GM12878 (cell line): ENCODE data around the gene PRICKLE4. TPM values are rescaled to one million over a fixed set of nuclear protein-coding genes. Genes with fewer than 3 reads are reported as not detected.

Experiments
- BCL3 ChIP-seq: IDR thresholded peaks from 2 replicates; pipeline ENCODE4 v1.6.1; 2011; ENCODE audit warnings: borderline replicate concordance, low read depth, mild to moderate bottlenecking, moderate library complexity, low read length; ENCODE audit not compliant: insufficient read depth, poor library complexity, severe bottlenecking
- CHD1 ChIP-seq: IDR thresholded peaks from 2 replicates; pipeline ENCODE4 v1.6.1; 2012; ENCODE audit warnings: low read depth, low read length, improper control_type of control experiment
- ETV6 ChIP-seq, 2 experiments: fragments of 450-650 bp in 1 of 2; IDR thresholded peaks in 1 of 2; conservative IDR thresholded peaks in 1 of 2; 2 replicates each; pipeline ENCODE4 v1.6.1; 2014; ENCODE audit warnings: antibody characterized with exemption in 1 of 2, borderline replicate concordance in 1 of 2, low read depth in 1 of 2, mild to moderate bottlenecking in 1 of 2, moderate library complexity in 1 of 2
- FOXK2 ChIP-seq: fragments of 450-650 bp; IDR thresholded peaks from 2 replicates; pipeline ENCODE4 v1.6.1; 2017; ENCODE audit warnings: mild to moderate bottlenecking, moderate library complexity
- GATAD2B ChIP-seq: fragments of 450-650 bp; conservative IDR thresholded peaks from 2 replicates; pipeline ENCODE4 v1.6.1; 2017; ENCODE audit warnings: low read depth, mild to moderate bottlenecking, moderate library complexity
- MEF2A ChIP-seq: IDR thresholded peaks from 2 replicates; pipeline ENCODE4 v1.6.1; 2011; ENCODE audit warnings: low read depth, mild to moderate bottlenecking, low read length, moderate library complexity; ENCODE audit not compliant: insufficient read depth
- MEF2B ChIP-seq: fragments of 450-650 bp; IDR thresholded peaks from 2 replicates; pipeline ENCODE4 v1.6.1; 2018; ENCODE audit warnings: mild to moderate bottlenecking, moderate library complexity; ENCODE audit not compliant: partially characterized antibody, poor library complexity, severe bottlenecking
- NFYB ChIP-seq: IDR thresholded peaks from 2 replicates; pipeline ENCODE4 v1.6.1; 2011; ENCODE audit warnings: low read depth, mild to moderate bottlenecking, low read length, improper control_type of control experiment, moderate library complexity; ENCODE audit not compliant: insufficient read depth
- NKRF ChIP-seq: fragments of 450-650 bp; conservative IDR thresholded peaks from 2 replicates; pipeline ENCODE4 v1.6.1; 2017; ENCODE audit warnings: mild to moderate bottlenecking, moderate library complexity
- POLR2AphosphoS5 ChIP-seq: IDR thresholded peaks from 2 replicates; pipeline ENCODE4 v1.6.1; 2011; ENCODE audit warnings: mild to moderate bottlenecking, low read length, inconsistent platforms
- REST ChIP-seq: IDR thresholded peaks from 2 replicates; pipeline ENCODE4 v1.6.1; 2012; ENCODE audit warnings: mild to moderate bottlenecking, low read depth, low read length
- ZNF217 ChIP-seq: fragments of 450-650 bp; IDR thresholded peaks from 2 replicates; pipeline ENCODE4 v1.6.1; 2017; ENCODE audit warnings: antibody characterized with exemption, mild to moderate bottlenecking
- ZNF384 ChIP-seq: IDR thresholded peaks from 2 replicates; pipeline ENCODE4 v1.6.1; 2012; ENCODE audit warnings: low read depth, mild to moderate bottlenecking, low read length, improper control_type of control experiment, borderline replicate concordance
- ZNF687 ChIP-seq: fragments of 450-650 bp; IDR thresholded peaks from 2 replicates; pipeline ENCODE4 v1.6.1; 2017; ENCODE audit warnings: mild to moderate bottlenecking, moderate library complexity
- polyA plus RNA-seq, 11 experiments: library from polyadenylated mRNA; depleted of rRNA in 4 of 11; unstranded in 6 of 11; stranded (reverse) in 5 of 11; fragments of >200 nt; fragmentation: Nextera tagmentation in 4 of 11; fragmentation: Illumina TruSeq in 1 of 11; extraction: Ambion mirVana in 4 of 11; extraction: Trizol in 1 of 11; gene quantifications; 1 replicate in 1 of 11; 2 replicates in 10 of 11; pipeline versions ENCODE4 v1.2.1 to v1.2.3, GENCODE V29; 2011 to 2016; ENCODE audit warnings: inconsistent platforms in 2 of 11, missing spikeins in 2 of 11, low read depth in 1 of 11
- total RNA-seq, 4 experiments: library from RNA; depleted of rRNA in 3 of 4; stranded (reverse); fragments of >200 nt in 3 of 4; fragmentation: Illumina TruSeq in 1 of 4; extraction: Trizol in 1 of 4; gene quantifications; 2 replicates each; pipeline versions ENCODE4 v1.2.1 to v1.2.3, GENCODE V29; 2013 to 2021

The PRICKLE4 gene
- total and polyA plus RNA-seq, 10 of the 15 experiments (the other 5 are each of a cell fraction or from before 2014, with no cell fraction given): 0.33 to 0.85 (median 0.35) TPM; not detected in 7

GRCh38 chr6:41786451-41787218 is 6.1 kb downstream of the PRICKLE4 start (continued):
- no peak for TF ChIP-seq REST
- no peak for TF ChIP-seq ETV6 (conservative IDR thresholded peaks at IDR 0.05 in 1 of 2, IDR thresholded peaks at IDR 0.05 in 1 of 2; ENCODE audit: borderline replicate concordance in 1 of 2, low read depth in 1 of 2)
- no peak for TF ChIP-seq FOXK2
- TF ChIP-seq BCL3: no peak
- TF ChIP-seq NFYB: no peak
- TF ChIP-seq POLR2AphosphoS5: no peak
- no peak for TF ChIP-seq CHD1
- TF ChIP-seq MEF2B: no peak
- 0 out of 2 replicates have a peak, but pooled peaks have one; percentile 47 for TF ChIP-seq NKRF
- TF ChIP-seq MEF2A: no peak
- no peak for TF ChIP-seq ZNF217
- 0 out of 2 replicates have a peak, but pooled peaks have one; percentile 43 for TF ChIP-seq ZNF687
- no peak for TF ChIP-seq ZNF384
- TF ChIP-seq GATAD2B: peak; percentile 76; the same call in 1 of the 2 replicates
